Prostate gland (tissue), 2 donors: ENCODE results near the gene NAMPT.

Experiments used
- CTCF ChIP-seq, 4 experiments: fragments of 200-600 bp in 2 of 4; fragments of 450-650 bp in 2 of 4; sonication (generic) in 2 of 4; IDR thresholded peaks; 1 replicate in 3 of 4; 2 replicates in 1 of 4; pipeline ENCODE4 v1.5.1; 2016 to 2019; ENCODE audit warnings: antibody characterized with exemption in 4 of 4, mild to moderate bottlenecking in 2 of 4, moderate library complexity in 2 of 4
- POLR2A ChIP-seq: fragments of 450-650 bp; IDR thresholded peaks from one replicate; pipeline ENCODE4 v1.6.1; 2016; ENCODE audit warnings: antibody characterized with exemption, mild to moderate bottlenecking
- POLR2AphosphoS5 ChIP-seq: sonication (generic); formaldehyde crosslinking; IDR thresholded peaks from one replicate; pipeline ENCODE4 v1.6.1; 2017; ENCODE audit warnings: antibody characterized with exemption

DNA sequence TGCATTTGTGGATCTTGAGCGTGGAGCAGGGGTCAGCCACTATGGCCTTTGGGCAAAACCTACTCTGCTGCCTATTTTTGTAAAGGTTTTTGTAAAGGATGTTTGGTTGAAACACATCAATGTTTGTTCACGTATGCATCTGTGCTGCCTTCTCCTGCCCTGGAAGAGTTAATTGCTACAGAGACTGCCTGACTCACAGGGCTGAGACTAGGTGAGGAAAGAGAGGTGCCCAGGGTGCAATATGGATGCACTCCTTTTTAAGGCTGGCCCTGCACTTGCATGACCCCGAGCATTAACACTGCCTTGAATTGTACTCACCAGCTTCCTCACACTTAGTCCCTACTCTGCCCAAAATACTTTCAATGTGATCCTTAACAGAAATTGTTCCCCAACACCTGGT is 20.9 kb upstream of the NAMPT start:
- TF ChIP-seq POLR2A (no peak), CTCF (IDR thresholded peaks at IDR 0.05) (no peak), POLR2AphosphoS5 (no peak)
